GM12891 (cell line): ENCODE measurements around the gene GSG1L2.

Experiments used
- PAX5 ChIP-seq: IDR thresholded peaks from 2 replicates; pipeline ENCODE4 v1.6.1; 2011; ENCODE audit warnings: low read length, moderate library complexity, mild to moderate bottlenecking; ENCODE audit not compliant: insufficient read depth, severe bottlenecking
- POLR2A ChIP-seq: IDR thresholded peaks from 2 replicates; pipeline ENCODE4 v1.6.1; 2011; ENCODE audit warnings: low read depth, low read length, control low read depth
- POLR2AphosphoS5 ChIP-seq: IDR thresholded peaks from 2 replicates; pipeline ENCODE4 v1.6.1; 2011; ENCODE audit warnings: low read depth, low read length, control low read depth
- POU2F2 ChIP-seq: IDR thresholded peaks from 2 replicates; pipeline ENCODE4 v1.6.1; 2011; ENCODE audit warnings: low read depth, mild to moderate bottlenecking, control low read depth, low read length, moderate library complexity
- SPI1 ChIP-seq: IDR thresholded peaks from 2 replicates; pipeline ENCODE4 v1.6.1; 2011; ENCODE audit warnings: low read depth, low read length, control low read depth
- TAF1 ChIP-seq: IDR thresholded peaks from 2 replicates; pipeline ENCODE4 v1.6.1; 2011; ENCODE audit warnings: low read depth, low read length, control low read depth

- TF ChIP-seq POLR2AphosphoS5: no peak
- TF ChIP-seq POLR2A: no peak
- no peak for TF ChIP-seq TAF1
- TF ChIP-seq PAX5: no peak
- no peak for TF ChIP-seq SPI1
- no peak for TF ChIP-seq POU2F2
Measured at GRCh38 chr17:9811086-9811485, 10.8 kb downstream of the GSG1L2 start.
